Adrenal gland (tissue), 5 donors: ENCODE results near the gene GON4L.

Experiments used
- POLR2A ChIP-seq, 2 donors: fragments of 450-650 bp; IDR thresholded peaks; one replicate each; pipeline ENCODE4 v1.6.1; 2017; ENCODE audit warnings: antibody characterized with exemption in 2 of 2, mild to moderate bottlenecking in 2 of 2, moderate library complexity in 1 of 2
- TF ChIP-seq, protein P1 (sequence below), 6 experiments: fragments of 450-650 bp in 4 of 6; fragments of 200-600 bp in 2 of 6; sonication (generic) in 1 of 6; IDR thresholded peaks; 1 replicate in 5 of 6; 2 replicates in 1 of 6; pipeline versions ENCODE4 v1.5.1 to v1.8.0; 2016 to 2021; ENCODE audit warnings: antibody characterized with exemption in 6 of 6, mild to moderate bottlenecking in 2 of 6, moderate library complexity in 1 of 6
- donor health status: DM: no; HTN: no; CAD: no.

DNA sequence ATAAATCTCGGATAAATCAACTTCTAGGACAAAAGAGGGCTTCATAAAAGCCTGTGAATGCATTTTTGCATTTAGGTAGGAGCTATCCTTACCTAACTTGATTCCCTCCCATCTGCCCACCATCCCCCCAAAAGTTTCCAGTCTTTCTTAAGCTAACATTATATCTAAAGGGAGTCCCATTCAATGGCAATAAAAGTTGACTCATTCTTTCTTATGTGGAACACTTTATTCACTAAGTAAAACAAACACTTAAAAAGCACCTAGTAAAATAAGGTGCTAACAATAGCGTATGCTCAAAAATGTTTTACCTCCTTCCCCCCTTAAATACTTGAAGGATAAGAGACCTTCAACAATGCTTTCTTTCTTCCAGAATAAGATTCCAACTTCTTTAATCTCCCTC lies 83.8 kb downstream of the GON4L start:
- TF ChIP-seq, protein P1, sequence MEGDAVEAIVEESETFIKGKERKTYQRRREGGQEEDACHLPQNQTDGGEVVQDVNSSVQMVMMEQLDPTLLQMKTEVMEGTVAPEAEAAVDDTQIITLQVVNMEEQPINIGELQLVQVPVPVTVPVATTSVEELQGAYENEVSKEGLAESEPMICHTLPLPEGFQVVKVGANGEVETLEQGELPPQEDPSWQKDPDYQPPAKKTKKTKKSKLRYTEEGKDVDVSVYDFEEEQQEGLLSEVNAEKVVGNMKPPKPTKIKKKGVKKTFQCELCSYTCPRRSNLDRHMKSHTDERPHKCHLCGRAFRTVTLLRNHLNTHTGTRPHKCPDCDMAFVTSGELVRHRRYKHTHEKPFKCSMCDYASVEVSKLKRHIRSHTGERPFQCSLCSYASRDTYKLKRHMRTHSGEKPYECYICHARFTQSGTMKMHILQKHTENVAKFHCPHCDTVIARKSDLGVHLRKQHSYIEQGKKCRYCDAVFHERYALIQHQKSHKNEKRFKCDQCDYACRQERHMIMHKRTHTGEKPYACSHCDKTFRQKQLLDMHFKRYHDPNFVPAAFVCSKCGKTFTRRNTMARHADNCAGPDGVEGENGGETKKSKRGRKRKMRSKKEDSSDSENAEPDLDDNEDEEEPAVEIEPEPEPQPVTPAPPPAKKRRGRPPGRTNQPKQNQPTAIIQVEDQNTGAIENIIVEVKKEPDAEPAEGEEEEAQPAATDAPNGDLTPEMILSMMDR (IDR thresholded peaks at IDR 0.05), result no peak
- no peak for TF ChIP-seq POLR2A (IDR thresholded peaks at IDR 0.05)
